ENCODE results near the gene PI4KA.

- TF ChIP-seq CTCF (IDR thresholded peaks at IDR 0.05) (no peak), POLR2AphosphoS5 (IDR thresholded peaks at IDR 0.05; ENCODE audit: low read depth, low read length) (no peak)
These were observed 79.4 kb downstream of the PI4KA start for GRCh38 chr22:20779014-20779817.
